GM18499 (cell line): ENCODE data around the gene NELFCD.

Experiments used
- ATAC-seq: cut with Tn5 transposase; IDR thresholded peaks from one replicate; pipeline ENCODE4 v1.9.1; 2021; ENCODE audit warnings: moderate number of reproducible peaks; ENCODE audit not compliant: insufficient read depth, unreplicated experiment

The NELFCD gene

DNA sequence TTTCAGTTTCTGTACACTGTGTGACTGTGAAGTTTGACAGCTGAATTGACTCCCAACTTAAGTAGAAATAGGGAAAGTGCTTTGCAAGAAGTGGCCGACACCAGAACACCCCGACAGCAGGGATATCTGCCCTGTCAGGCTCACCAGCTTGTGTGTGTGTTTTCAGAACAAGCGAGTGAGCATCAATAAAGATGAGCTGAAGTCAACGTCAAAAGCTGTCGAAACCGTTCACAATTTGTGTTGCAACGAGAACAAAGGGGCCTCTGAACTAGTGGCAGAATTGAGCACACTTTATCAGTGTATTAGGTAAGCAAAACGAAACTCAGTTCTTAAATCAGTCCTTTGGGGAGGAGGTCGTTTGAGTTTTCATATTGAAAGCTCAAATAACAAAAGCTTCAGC, 10.7 kb downstream of the NELFCD start:
- no peak for ATAC-seq

- ATAC-seq: no peak
Measured at GRCh38 chr20:58992911-58993310, 11.9 kb downstream of the NELFCD start.

GRCh38 chr20:58993332-58994248, 12.5 kb downstream of the NELFCD start:
- no peak for ATAC-seq

- no peak for ATAC-seq
Measured at GRCh38 chr20:58994390-58995159, 13.5 kb downstream of the NELFCD start.

- ATAC-seq: no peak
Measured at GRCh38 chr20:58995461-58996225, 14.6 kb downstream of the NELFCD start.

- no peak for ATAC-seq
Measured at GRCh38 chr20:58996226-58996611, 15.2 kb downstream of the NELFCD start.

DNA sequence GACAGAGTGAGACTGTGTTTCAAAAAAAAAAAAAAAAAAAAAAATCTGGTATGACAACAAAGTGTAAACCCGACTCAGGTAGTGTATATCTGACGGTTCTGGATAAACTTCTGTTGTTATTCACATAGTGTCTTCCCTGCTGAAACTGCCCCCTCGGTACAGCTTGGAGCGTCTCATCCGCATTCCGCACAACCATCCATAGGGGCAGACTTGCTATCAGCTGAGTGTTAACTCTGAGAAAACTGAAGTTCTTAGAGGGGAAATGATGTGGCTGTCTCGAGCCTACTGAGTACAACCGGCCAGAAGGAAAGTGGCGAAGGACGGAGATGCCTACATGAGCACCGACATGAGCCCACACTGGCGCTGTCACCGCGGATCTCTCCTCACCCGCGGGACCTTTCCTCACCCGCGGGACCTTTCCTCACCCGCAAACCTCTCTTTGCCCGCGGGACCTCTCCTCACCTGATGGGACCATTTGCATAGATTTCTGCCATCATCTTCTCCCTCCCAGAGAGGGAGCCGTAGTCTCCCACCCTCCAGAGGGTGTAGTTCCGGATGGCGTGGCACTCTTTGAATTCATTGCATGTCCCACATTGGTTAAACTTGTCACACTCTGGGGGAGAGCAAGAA, 16.2 kb downstream of the NELFCD start:
- ATAC-seq: no peak

- ATAC-seq: no peak
Measured at GRCh38 chr20:58998656-58999055, 17.6 kb downstream of the NELFCD start.

DNA sequence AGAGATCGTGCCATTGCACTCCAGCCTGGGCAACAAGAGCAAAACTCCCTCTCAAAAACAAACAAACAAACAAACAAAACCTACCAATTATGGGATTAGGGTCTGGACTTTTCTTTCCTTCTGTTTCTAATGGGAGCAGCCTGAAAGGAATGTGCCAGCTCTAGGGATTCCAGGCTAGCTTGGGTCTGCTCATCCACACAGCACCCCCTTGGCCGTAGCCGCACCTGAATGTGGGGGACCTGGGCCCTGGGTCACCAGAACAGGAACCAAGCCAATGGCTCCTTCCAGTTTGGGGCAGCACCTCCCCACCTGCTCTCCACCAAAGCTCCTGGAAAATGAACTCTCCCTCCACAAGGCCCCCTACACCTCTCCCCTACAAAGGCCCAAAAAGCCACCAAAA, 19.3 kb downstream of the NELFCD start:
- ATAC-seq: no peak

DNA sequence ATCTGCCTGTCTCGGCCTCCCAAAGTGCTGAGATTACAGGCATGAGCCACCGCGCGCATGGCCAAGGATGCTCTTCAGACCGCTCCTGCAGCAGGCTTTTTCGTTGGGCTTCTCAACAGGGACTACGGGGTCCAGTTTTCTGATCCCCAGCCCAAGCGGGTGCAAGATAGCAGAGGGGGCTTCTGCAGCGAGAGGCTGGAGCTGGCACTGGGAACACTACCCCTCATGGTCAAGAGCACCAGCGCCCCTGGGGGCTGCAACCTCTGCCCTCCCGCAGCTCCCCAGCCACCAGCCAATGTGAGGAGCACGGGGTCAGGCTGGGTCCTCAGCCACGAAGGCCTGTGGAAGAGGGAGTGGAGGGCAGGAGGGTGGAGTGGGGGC, 20.0 kb downstream of the NELFCD start:
- no peak for ATAC-seq

- ATAC-seq: no peak
Measured at GRCh38 chr20:59001449-59002171, 20.6 kb downstream of the NELFCD start.

DNA sequence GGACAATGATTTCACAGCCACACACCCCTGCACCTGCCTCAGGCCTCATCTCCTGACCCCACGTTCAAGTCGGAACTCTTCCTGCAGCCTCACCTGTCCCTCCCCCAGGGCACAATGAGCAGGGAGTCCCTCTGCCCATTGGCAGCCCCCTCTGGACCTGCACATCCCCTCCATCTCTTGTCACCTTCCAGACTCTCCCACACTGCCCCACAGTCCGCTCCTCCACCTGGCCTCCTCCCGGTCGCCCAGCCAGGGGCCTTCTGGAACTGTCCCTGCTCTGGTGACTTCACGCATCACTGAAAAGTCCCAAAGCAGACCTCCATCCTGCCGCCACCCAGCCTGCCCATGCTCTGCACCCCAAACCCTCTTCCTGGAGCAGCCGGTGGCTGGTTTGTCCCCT, 21.3 kb downstream of the NELFCD start:
- ATAC-seq: no peak

GRCh38 chr20:59002874-59003399, 21.9 kb downstream of the NELFCD start:
- ATAC-seq: no peak

DNA sequence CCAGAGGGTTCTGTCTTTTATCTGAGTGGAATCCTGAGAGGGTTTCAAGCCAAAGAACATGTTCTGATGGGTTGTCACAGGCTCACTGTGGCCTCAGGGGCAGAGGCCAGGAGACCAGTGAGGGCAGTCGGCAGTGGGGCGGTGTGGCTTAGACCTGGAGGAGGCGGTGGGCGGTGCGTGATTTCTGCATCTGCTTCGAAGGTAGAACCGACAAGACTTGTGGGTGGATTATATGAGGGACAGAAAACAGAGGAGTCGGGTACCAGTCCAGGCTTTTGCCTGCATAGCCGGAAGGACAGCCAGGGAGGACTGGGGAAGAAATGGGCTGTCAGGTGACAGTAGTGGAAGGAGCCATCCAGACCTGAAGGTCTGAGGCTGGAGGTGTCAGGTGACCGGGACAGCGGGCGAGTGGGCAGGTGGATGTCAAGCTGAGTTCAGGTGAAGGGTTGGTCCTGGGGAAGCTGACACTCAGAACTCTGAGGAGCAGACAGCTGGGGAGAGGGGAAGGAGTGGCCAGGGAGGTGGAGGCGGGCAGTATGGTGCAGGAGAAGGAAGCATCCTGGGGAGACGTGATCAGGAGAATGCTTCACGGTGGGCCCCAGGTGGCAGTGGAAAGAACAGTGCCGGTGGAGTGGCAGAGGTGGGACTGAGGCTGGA, 22.9 kb downstream of the NELFCD start:
- ATAC-seq: no peak

- ATAC-seq: no peak
Measured at GRCh38 chr20:59004493-59004762, 23.4 kb downstream of the NELFCD start.

GRCh38 chr20:59004763-59005522, 23.9 kb downstream of the NELFCD start:
- peak; percentile 32 for ATAC-seq

GRCh38 chr20:59005523-59006166, 24.6 kb downstream of the NELFCD start:
- ATAC-seq: no peak
